HG02973 (cell line): ENCODE data around the gene RAB20.
"Not testable (repeated sequence)": the region's sequence is repeated elsewhere in the genome, so short reads cannot be mapped to it uniquely, and the experiment has no call there.

Source experiments
- ATAC-seq: cut with Tn5 transposase; IDR thresholded peaks from one replicate; pipeline ENCODE4 v1.9.1; 2021; ENCODE audit warnings: moderate library complexity; ENCODE audit not compliant: unreplicated experiment

The RAB20 gene, protein sequence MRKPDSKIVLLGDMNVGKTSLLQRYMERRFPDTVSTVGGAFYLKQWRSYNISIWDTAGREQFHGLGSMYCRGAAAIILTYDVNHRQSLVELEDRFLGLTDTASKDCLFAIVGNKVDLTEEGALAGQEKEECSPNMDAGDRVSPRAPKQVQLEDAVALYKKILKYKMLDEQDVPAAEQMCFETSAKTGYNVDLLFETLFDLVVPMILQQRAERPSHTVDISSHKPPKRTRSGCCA

GRCh38 chr13:110561344-110562035, at the start of gene RAB20:
TSS of gene RAB20 (minus strand) at chr13:110561722. CDS start at chr13:110561519, 203 bp downstream.
- peak; percentile 62 for ATAC-seq

DNA sequence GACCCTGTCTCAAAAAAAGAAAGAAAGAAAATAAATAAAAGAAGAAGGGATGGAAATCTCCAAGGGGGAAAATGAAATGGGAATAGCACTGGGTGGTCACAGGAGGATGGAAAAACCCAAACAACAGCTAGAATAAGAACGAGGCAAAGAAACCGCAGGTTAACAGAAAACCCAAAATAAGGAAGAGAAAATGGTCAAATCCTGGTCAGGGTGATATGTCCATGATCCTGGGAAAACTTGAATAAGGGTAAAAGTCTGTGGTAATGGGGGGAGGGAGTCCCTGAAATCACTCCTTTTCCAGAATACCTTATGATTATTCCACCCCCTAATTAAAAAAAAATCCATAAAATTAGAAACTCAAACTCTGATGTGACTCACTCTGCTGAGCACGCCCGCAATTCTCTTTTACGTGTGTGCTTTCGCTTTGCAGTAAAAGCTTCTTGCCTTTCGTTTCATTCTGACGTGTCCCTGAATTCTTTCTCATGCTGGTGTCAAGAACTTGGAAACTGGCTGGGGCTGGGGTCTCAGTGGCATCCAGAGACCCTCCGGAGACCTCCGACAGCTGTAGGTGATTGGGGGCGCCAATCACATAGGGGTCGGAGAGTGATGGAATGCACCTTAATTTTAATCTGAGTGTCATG, 49.6 kb upstream of the RAB20 start:
- ATAC-seq: peak; percentile 56

DNA sequence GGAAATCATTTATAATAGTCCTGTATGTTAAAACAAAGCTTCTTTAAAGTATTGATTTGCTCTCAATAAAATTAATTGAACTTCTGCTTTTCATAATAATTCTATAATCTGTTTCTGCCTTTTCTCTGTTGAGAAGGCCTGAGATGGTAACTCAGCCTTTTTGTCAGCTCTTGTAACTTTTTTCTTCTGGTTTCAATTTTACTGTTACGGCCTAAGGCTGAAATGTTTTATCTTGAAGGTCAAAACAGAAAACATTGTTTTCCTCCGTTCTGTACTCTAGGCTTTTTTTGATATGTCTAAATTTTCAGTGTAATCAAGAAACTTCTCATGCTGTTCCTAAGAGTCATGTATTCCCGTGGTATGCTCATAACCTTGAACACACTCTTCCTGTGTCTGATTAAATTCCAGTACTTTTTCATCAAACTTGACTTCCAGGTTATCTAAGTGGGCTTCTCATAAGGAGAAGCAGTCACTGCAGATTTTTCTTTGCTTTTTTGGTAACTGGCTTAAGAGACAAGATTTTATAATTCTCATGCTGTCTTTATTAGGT, 46.2 kb upstream of the RAB20 start:
- no peak for ATAC-seq

DNA sequence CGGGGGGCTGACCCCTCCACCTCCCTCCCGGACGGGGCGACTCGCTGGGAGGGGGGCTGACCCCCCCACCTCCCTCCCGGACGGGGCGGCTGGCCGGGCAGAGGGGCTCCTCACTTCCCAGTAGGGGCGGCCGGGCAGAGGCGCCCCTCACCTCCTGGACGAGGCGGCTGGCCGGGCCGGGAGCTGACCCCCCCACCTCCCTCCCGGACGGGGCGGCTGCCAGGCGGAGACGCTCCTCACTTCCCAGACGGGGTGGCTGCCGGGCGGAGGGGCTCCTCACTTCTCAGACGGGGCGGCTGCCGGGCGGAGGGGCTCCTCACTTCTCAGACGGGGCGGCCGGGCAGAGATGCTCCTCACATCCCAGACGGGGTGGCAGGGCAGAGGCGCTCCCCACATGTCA, 44.8 kb upstream of the RAB20 start:
- ATAC-seq: not testable (repeated sequence)

GRCh38 chr13:110605132-110605531, 43.6 kb upstream of the RAB20 start:
- ATAC-seq: no peak

DNA sequence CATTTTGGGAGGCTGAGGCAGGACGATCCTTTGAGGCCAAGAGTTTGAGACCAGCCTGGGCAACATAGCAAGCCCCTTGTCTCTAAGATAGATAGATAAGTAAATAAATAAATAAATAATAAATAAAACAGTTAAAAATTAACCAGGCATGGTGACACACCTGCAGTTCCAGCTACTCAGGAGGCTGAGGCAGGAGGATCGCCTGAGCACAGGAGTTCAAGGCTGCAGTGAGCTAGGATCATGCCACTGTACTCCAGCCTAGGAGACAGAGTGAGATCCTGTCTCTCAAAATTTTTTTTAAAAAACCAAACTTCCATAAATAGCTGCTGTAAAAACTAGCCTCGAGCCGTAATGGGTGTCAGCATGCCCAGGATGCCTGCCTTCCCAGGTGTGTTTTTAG, 39.5 kb upstream of the RAB20 start:
- ATAC-seq: no peak

- no peak for ATAC-seq
These were observed 38.8 kb upstream of the RAB20 start for GRCh38 chr13:110600261-110600819.

GRCh38 chr13:110597041-110597689, 35.6 kb upstream of the RAB20 start:
- no peak for ATAC-seq

- ATAC-seq: peak; percentile 86
These were observed 32.1 kb upstream of the RAB20 start for GRCh38 chr13:110593430-110594130.

DNA sequence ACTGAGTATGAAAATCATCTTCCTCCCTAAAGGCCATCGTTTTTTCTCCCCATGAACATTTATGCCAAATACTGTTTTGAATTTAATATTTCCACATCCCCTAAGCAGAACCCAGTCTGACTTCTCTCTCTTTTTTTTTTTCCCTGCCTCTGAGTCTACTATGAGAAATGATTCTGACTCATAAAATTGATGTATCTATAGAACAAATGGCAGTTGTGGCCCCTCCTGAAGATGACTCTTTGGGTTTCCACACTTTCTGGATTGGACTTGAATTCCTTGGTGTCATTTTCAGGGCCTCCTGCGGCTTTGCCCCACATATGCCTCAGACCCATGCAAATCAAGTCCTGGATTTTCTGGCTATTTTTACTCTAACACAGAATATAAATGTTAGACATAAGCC, 31.1 kb upstream of the RAB20 start:
- no peak for ATAC-seq

DNA sequence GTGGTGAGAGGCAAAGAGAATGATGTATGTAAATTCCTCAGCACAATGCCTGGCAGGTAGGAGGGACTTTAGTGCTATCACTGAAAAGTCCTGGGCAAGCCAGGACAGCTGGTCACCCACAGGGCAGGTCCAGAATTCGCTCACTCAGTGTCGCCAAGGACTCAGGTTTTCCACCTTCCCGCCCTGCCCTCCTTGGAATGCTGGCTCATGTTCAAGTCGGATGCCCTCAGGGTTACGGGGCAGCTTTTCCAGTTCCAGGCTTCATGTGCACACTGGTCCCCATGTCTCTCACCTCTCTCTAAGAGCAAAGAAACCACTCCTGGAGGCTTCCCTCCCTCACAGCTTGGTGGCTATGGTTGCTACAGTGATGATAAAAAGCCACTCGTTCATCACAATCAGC, 29.1 kb upstream of the RAB20 start:
- ATAC-seq: no peak

GRCh38 chr13:110589793-110590390, 28.4 kb upstream of the RAB20 start:
- ATAC-seq: no peak

GRCh38 chr13:110583178-110583865, 21.8 kb upstream of the RAB20 start:
- no peak for ATAC-seq

DNA sequence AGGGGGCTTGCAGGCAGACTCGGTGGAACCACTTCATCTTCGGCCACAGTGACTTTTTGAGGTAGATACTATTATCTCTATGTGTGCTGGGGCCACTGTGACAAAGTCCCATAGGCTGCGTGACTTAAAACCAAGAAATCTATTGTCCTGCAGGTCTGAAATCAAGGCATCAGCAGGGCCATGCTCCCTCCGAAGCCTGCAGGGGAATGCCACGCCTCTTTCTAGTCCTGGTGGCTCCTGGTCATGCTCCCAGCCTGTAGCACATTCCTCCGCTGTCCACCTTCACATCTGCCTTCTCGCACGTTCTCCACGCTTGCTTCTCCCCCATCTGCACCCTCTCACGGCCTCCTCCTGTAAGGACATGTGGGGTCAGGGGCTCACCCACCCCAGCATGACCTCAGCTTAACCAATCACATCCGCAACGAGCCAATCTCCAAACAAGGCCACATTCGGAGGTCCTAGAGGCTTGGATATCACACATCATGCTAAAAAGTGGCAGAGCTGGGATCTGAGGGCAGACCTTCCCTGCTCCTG, 21.0 kb upstream of the RAB20 start:
- ATAC-seq: no peak

DNA sequence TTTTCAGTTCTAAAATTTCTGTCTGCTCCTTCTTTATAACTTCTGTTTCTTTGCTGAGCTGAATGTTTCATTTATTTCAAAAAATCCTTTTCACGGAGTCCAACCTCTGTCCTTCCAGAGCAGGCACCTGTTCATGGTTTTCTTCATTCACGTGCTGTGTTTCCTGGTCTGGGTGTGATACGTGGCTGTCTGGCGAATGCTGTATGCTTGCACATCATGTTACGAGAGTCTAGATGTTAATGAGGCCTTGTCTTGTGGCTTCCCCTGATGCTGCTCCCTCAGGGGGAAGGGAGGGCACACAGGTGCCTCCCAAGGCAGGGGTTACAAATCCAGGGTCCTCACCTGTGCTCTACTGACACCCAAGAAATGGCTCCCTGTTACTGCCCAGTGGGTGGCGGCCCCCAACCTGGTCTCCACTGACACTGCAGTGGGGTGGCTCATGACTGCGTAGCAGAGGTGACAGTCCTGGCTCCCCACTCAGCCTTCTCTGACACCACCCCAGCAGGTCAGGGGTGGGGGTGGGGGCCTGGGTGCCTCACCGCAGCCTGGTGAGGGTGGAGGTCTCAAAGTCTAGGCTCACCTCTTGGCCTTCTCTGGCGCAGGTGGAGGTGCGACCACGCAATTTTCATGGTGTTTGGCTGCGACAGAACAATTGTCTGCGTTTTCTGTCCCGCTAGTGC, 20.1 kb upstream of the RAB20 start:
- no peak for ATAC-seq

DNA sequence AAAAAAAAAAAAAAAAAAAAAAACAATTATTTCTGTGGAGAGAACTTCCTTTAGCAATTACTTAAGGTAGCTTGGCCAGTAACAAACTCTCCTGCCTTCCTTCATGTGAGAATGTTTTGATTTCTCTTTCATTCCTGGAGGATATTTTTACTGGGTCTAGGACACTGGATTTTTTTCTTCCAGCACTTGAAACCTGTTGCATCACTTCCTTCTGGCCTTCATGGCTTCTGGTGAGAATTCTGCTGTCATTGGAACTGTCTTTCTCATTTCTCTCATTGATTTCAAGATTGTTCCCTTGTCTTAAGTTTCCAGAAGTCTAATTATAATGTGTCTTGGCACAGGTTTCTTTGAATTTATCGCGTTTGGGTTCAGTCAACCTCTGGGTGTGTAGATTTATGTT, 19.3 kb upstream of the RAB20 start:
- ATAC-seq: no peak

GRCh38 chr13:110578363-110578762, 16.8 kb upstream of the RAB20 start:
- ATAC-seq: no peak

DNA sequence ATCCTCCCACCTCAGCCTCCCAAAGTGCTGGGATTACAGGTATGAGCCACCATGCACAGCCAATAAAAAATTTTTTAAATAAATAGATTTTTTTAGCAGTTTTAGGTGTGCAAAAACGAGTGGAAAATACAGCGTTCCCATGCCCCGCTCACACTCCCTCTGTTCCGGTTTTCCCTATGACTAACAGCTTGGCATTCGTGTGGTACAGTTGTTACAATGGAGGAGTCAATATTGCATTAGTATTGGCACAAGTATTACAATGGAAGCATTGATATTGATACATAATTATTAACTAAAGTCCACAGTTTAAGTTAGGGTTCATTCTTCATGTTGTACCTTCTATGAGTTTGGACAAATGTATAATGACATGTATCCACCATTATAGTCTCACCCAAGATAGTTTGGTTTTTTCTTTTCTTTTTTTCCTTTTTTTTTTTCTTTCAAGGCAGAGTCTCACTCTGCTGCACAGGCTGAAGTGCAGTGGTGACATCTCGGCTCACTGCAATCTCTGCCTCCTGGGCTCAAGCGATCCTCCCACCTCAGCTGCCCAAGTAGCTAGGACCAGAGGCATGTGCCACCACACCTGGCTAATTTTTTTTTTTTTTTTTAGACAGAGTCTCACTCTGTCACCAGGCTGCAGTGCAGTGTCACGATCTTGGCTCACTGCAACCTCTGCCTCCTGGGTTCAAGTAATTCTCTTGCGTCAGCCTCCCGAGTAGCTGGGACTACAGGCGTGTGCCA, 15.4 kb upstream of the RAB20 start:
- ATAC-seq: no peak
